GM21529 (cell line): Measurements from ENCODE around the gene KLKB1.

Experiments used
- ATAC-seq: cut with Tn5 transposase; IDR thresholded peaks from one replicate; pipeline ENCODE4 v1.9.1; 2021; ENCODE audit not compliant: unreplicated experiment

The KLKB1 gene

DNA sequence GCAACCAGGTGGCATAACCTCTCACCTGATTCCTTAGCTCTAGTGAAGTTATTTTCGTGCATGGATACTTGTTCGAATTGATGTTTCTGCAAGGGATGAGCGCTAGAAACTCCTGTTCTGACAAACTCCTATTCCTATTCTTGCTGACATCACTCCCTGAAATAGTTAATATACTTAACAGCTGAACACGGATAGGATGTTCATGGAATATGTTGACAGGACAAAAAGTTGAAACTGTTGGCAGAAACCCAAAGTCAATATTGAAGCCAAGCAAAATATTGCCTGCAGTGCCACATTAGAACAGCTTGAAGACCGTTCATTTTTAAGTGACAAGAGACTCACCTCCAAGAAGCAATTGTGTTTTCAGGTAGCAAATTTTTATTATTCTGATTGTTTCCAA, at the start of gene KLKB1:
Gene KLKB1 (plus strand): TSS at position 287 of the 400 bp plus-strand sequence. CDS start 689 bp downstream, outside the sequence.
- no peak for ATAC-seq

DNA sequence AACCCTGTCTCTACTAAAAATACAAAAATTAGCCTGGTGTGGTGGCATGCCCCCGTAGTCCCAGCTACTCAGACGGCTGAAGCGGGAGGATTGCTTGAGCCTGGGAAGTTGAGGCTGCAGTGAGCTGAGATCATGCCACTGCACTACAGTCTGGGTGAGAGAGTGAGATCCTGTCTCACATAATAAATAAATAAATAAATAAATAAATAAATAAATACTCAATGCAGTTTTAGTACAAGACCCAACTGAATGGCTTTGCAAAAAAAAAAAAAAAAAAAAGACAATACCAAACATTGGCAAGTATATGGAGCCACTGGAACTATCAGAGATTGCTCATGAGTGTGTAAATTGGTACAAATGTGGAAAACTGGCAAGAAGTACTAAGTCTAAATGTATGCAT, 39.2 kb upstream of the KLKB1 start:
- ATAC-seq: no peak

- ATAC-seq: no peak
Measured at GRCh38 chr4:186189656-186190055, 37.7 kb upstream of the KLKB1 start.

DNA sequence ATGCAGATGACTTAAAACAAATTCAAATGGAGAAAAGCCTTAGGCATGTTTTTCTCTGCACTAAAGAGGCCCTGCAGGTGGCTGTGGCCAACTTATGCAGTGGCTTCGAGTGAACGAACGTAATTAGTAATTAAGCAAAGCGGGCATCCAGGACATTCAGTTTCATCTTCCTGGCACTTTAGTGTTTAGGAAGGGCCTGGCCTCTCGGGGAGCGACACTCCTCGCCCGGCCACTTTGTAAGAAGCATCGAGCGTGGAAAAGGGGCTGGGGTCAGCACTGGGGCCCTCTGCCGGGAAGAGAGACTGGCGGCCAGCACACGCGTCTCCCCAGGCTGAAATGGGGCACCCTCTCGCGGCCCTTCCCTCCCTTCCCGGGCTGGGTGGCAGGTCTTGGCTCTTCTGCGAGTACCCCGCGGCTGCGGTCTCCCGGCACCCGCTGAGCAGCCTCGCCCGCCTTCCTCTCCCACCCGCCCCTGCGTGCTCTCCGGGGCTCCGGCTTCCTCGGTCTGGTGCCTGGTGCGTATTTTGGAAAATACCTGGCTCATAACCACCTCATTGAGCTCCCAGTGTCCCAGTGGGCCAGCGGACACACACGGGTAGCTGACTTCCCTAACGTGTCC, 36.6 kb upstream of the KLKB1 start:
- peak; percentile 32 for ATAC-seq

- ATAC-seq: peak; percentile 84
Measured at GRCh38 chr4:186191200-186192065, 35.9 kb upstream of the KLKB1 start, which contains the start of gene CYP4V2. TSS of gene CYP4V2 (plus strand) at chr4:186191567. CDS start at chr4:186191824, 257 bp downstream.

DNA sequence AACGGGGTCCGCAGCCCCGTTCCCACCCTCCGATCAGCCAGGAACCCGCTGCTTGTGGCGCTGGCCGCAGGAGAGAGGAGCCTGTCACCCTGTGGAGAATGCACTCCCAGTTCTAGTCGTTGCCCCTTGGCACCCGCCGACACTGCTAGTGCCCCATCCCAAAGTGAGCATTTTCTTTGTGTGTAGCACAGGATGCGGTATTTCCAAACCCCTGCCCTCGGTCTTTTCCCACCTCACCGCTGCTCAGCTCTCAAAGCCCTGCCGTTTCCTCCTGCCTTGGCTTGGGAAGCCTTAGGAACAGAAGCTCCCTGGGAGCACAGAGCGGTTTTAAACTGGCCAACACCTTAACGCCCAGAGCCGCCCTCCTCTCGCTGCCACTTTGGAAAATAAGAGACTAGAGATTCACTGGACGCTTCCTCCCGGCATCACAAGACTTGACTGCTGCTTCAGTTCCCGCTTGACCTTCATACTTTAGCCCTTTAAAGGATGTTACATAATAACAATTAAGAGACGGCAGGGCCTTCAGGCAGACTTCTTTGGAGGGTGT, 35.2 kb upstream of the KLKB1 start:
- ATAC-seq: peak; percentile 0

DNA sequence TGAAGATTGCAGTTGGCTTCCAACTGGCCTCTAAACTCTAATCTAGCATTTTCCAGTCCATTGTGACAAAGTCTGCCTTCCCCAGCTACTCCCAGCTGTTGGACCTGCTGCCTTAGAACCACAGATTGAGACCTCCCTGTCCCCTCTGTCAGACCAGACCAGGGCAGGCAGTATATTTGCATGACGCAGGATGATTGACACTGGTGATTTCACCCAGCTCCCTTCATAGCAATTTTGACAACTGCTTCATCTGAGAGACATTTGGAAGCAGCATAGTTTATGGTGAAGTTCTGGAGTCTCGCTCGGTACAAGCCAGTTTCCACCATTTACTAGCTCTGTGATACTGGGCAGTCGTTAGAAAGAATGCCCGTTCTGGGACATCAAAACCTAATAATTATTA, 33.5 kb upstream of the KLKB1 start:
- no peak for ATAC-seq

GRCh38 chr4:186196063-186196462, 31.2 kb upstream of the KLKB1 start:
- no peak for ATAC-seq

DNA sequence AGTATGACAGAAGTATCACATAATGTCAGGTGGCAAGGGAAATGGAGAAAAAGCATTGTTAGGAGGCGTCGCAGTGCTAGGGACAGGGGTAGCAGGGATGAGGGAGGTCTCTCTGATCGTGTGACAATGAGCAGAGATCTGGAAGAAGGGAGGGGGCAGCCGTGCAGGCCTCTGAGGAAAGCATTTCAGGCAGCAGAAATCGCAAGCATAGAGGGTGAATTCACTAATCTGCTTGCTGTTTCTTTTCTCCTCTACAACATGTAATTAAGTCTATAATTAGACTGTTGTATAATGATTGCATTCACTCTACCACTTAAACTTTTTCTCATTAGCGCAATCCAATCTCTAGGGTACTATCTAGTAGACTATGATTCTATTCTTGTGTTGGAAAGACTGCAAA, 26.8 kb upstream of the KLKB1 start:
- ATAC-seq: no peak

- ATAC-seq: no peak
Measured at GRCh38 chr4:186201010-186201409, 26.3 kb upstream of the KLKB1 start.

DNA sequence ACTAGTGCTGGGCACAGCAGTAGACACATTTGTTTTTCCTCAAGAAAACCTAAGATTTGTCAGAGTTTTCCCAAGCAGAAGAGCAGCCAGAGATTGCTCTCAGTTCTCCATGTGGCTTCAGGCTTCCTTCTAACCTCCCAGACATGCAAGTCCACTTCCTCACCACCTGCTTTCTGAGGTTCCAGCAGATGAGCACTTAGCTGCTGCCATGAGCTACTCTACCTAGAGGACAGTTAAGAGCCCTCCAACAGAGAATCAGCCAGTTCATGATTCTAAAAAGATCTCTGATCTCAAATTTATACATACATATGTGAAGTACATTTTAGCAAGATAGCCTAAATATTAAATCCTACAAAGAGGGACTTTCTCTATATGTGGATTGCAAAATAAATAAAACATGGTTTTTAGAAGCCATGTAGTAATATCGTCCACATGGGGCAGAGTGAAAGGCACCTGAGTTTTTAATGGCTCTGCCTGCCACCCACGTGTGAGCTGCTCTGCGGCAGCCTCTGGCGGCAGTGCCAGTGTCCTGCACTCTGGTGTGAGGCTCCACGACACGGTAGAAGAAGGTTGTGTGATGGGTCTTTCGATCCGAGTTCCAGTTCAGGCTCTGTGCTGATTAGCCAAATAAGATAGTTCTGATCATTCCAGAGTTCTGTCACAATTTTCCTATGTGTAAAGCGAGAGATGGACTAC, 25.6 kb upstream of the KLKB1 start:
- ATAC-seq: peak; percentile 94

DNA sequence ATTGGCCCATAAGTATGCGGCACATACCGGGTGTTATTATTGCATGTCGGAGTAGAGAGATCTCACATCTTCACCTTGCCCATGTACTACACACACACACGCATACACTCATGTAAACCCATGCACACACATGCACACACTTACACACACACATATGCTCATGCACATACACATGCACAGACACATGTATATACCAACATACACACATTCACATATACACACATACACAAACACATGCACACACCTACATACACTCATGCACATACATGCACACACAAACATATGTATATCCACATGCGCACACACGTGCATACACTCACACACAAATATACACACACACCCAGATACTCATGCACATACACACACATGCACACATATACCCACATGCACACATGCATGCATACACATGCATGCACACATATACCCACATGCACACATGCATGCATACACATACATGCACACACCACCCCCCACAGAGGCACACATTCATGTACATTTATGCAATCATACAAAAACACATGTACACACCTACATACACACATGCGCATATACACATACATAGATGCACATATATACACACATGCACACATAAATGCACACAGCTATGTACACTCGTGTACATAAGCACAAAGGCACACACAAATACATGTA, 24.7 kb upstream of the KLKB1 start:
- no peak for ATAC-seq

DNA sequence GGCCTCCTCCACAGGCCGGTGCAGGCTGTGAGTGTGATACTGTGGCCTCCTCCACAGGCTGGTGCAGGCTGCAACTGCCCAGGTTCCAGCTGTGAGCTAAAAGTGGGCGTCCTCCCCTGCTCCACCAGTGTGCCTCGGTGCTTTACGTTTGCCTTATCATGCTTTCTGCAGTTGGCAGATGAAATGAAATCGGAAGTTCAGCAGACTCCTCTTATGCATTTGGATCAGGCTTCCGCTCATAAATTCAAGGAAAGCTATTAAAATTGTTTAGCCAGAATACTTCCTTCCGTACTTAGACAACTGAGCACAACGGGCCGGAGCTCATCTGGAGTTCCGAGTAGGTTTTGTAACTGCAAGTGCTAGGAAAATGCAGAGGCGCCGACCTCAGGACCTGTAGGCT, 23.9 kb upstream of the KLKB1 start:
- ATAC-seq: no peak

GRCh38 chr4:186204103-186204559, 23.2 kb upstream of the KLKB1 start:
- no peak for ATAC-seq

GRCh38 chr4:186204686-186205085, 22.6 kb upstream of the KLKB1 start:
- ATAC-seq: no peak

- ATAC-seq: no peak
Measured at GRCh38 chr4:186205156-186205555, 22.2 kb upstream of the KLKB1 start.

- no peak for ATAC-seq
Measured at GRCh38 chr4:186216465-186217024, 10.8 kb upstream of the KLKB1 start.

DNA sequence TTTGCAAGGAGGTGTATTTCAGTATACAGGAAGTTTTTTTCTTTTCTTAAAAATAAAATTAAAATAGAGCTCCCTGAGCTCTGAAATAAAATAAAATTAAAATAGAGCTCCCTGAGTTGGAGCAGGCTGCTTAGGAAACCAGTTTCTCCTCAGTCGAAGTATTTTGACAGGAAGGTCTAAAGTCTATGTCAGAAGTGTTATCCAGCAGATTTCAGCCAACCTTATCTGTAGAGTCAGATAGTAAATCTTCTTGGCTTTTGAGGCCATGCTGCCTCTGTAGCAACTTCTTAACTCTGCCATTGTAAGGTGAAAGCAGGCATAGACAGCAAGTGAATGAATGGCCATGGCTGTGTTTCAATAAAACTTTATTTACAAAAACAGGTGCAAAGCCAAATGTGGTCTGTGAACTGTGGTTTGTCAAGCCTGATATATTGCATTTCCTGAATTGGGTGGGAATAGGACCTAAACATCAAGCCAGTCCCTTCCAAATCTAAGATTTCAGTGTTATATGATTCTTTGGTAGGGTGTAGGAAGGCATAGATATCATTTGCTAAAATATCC, 9.5 kb upstream of the KLKB1 start:
- no peak for ATAC-seq

DNA sequence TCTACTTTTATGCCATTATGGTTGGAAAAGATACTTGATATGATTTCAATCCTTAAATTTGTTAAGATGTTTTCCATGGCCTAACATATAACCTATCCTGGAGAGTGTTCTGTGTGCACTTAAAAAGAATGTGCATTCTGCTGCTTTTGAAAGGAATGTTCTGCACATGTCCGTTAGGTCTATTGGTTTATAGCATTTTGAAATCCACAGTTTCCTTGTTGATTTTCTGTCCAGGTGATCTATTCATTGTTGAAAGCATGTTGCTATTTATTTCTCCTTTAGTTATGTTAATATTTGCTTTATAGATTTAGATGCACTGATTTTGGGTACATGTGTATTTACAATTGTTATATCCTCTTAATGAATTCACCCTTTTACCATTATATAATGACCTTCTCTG, 5.7 kb upstream of the KLKB1 start:
- ATAC-seq: no peak

GRCh38 chr4:186225848-186226247, 1.5 kb upstream of the KLKB1 start:
- ATAC-seq: no peak
